ENCODE results near the gene ITGA7.

Gene ITGA7

GRCh38 chr12:55698965-55699364 is 8.7 kb downstream of the ITGA7 start:
- DNase-seq, result no peak

DNA sequence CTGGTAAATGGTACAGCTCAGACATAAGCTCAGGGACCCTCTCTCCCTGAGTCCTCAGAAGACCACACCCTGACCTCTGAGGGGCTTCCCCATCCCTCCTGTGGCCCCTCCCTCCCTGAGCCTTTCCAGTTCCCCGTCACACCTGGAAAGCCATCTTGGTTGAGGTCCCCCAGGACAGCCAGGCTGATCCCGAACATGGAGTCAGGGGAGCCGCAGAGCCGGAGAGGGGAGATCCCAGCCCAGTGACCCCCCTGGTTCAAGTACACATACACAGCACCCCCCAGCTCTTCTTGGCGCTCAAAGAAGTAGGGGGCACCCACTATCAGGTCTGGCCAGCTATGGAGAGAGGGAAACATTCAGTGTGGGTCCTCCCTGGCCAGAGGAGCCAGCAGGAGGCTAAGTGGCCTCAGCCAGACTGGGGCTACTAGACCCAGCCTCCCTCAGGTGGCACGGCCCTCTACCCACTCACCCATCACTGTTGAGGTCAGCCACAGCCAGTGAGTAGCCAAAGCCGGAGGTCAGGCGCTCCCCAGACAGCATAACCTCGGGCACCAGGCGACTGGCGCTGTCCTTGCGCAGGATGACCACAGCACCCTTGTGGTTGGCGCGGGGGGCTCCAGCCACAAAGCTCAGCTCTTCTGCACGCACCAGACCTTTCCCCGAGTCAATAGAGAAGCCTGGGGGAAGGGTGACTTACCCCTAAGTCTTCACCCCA is 9.3 kb downstream of the ITGA7 start:
- no peak for DNase-seq

DNA sequence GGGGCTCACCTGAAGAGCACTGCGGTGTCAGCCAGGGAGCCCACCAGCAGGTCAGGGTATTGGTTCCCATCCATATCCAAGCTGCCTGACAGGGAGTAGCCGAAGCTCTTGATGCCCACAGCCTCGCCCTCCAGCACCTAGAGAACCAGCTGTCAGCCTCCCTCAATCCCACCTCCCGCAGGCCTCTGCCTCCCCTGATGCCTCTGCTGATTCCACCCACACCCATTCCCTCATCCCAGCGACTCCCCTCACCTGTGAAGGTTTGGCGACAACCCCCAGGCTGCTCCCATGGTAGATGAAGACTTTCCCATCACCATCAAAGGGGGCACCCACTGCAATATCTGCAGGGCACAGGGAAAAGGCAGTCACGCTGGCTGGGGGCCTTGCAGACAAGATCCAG is 10.0 kb downstream of the ITGA7 start:
- DNase-seq, result no peak

DNA sequence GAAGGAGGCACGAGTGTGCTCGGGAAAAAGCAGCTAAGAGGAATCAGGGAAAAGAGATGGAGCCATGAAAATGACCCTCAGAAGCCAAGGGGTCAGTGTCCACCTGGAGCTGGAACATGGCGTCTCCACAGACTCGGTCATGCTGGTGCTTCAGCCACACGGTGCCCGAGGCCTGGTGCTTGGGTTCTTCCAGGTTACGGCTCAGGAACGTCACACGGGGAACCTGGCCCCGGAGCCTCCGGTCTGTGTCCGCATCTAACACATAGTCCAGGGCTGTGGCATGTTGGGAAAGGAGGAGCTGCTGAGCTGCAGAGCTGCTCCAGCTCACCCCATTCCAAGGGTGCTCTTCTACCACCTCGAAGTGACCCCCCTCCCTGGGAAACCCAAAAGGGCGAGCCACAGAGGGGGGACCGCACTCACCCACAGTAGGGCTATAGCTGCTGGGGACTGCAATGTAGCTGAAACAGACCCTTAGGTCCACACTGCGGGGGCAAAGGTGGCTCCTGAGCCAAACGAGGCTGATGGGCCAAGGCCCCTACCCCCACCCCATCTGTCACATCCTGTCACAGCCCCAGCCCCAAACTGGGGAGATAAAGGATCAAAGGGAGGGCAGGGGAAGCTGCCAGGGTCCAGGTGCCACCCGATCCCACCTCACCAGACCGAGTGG is 10.8 kb downstream of the ITGA7 start:
- no peak for DNase-seq

- DNase-seq, result no peak
These were observed 11.6 kb downstream of the ITGA7 start for GRCh38 chr12:55696141-55696540.

- DNase-seq, result no peak
These were observed 12.4 kb downstream of the ITGA7 start for GRCh38 chr12:55695349-55695748.

DNA sequence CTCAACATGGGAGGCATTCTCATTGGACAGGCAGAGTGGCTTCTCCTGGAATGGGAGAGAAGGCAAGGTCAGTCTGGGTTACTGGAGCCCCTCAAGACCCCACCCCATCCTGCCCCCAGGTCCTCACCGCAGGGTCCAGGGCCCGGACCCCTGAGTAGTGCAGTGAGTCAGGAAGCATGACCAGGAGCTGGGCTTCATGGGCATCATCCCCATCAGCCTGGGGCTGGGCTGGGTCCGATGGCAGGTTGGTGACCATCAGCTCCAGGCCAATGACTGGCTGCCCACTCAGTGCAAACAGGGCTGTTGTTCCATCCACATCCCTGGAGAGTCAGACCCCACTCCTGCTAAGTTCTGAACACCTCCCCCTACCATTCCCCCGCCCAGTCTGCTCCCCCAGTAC is 13.1 kb downstream of the ITGA7 start:
- no peak for DNase-seq

DNA sequence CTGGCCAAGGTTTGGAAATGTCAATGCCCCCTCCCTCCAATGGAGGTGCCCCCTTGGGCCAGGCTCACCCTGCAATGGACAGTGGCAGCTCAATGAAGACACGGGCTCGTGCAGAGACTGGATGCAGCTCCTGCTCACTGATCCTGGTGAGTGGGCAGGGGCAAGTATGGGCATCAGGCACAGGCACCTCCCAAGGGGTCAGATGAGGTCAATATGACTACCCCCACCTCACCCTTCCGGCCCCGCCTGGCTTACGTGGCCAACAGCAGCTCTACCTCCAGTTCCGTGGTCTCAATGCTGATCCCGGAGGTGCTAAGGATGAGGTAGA is 13.6 kb downstream of the ITGA7 start:
- DNase-seq, result no peak

DNA sequence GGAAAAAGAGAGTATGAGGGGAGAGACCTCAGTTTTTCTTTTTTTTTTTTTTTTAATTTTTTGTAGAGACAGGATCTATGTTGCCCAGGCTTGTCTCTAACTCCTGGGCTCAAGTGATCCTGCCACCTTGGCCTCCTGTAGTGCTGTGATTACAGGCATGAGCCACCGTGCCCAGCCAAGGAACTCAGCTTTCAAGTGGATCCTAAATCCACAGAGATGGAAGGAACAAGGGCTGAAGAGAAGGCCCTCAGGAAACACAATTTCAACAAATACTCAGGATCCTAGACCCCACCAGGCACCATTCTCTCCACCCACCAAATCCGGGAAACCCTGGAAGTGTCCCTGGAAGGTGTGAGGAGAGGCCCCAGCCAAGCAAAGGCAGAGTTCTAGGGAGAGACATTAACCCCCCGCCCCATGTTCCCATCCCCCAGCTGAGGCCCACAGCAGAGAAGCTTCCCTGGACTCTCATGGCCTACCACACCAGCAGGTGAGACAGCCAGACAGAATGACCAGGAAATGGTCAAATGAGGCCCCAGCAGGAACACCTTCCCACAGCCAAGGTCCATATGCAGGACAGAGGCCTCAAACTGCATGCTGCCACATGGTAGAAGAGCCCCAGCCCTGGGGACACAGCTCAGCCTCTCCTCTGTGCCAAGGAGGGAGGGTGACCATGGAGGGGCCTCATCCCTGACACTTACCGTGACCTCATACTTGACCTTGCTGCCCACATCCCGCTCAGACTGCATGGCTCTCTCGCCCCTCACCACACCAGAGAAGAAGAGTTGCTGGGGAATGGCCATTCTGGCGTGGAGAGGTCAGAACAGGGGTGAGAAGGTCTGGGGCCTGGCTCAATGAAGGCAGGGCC is 14.1 kb downstream of the ITGA7 start:
- DNase-seq, result no peak

DNA sequence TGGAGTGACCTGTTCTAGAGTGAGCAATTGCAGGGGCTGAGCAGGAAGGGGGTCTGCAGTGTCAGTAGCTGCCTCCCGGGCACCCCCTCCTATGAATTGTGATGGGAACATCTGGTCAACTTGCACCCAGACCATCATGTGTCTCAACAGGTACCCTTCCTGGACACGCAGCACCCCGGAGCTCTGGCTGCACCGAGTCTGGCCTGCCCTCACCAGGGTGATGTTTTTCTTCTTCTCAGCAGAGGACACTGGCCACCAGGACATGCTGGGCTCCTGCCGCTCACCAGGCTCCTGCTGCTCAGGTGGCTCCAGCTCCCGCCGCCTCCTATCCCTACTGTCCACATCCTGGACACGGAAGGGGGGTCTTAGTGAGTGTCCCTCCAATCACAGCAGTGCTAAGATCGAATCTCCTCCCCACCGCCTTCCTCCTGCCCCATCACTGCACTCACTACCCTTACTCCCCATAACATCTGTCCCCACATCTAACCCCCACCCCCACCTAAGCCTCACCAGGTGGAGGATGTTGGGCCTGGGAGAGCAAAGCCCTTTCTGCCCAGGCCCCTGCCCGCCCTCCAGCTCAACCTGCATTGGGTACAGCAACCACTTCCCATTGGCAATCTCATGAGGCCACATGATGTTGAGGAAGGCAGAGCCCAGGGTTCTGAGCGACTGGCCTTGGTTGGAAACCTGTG is 14.9 kb downstream of the ITGA7 start:
- DNase-seq, result no peak

DNA sequence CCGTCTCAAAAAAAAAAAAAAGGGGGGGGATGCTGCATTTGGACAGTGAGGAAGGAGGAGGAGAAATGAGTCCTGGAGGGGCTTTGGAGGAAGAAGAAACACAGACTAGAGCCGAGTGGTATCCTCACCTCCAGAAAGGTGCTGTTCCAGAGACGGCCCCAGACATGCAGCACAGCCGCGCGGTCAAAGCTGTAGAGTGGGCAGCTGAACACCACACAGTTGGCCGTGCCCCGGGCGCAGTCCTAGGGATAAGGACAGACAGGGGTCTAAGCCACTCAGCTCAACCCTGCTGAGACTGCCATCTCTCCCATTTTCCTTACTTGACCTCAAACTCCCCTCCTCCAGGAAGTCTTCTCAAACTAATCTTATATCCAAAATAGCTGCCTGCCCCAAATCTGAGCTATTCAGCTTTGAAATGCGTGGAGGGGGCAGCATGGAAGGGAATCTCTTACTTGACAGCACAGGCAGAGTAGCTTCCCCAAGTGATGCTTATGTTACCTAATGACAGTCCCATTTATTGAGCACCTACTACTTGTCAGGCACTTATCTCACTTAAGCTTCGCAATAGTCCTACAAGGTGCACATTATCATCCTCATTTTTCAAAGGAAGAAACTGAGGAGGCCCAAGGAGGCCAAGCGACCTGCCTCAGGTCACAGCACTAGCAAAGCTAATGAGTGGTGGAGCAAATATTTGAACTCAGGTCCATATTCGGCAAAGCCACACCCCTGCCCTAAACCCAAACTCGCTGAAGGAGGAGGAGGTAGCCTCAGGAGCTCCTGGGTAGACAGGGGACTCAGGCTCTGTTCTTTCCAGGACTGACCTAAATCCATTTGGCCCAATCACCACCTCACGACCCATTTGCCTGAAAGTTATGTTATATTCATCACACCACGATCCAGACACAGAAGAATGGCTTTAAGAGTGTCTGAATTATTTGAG is 18.7 kb downstream of the ITGA7 start:
- no peak for DNase-seq

- DNase-seq, result no peak
These were observed 20.0 kb downstream of the ITGA7 start for GRCh38 chr12:55687746-55688145.

- no peak for DNase-seq
These were observed 21.2 kb downstream of the ITGA7 start for GRCh38 chr12:55686366-55687010.

DNA sequence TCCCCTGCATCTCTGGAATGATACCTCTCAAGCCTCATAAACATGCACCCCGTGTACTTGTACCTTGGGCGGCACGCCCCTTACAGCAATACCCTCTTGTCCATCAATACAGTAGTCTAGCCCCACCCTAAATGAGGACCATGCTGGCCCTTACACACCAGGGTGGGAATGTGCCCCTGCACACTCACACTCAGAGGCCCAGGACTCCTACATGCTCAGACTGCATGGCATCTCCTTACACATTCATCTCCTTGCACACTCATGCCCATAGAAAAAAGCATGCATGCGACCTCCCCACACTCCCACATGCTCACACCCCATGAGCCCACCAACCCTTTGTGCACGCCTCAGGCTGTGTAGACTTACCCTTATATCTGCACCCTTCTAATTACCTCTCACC is 22.0 kb downstream of the ITGA7 start:
- no peak for DNase-seq

- no peak for DNase-seq
These were observed 22.8 kb downstream of the ITGA7 start for GRCh38 chr12:55684761-55685370.

- DNase-seq, result no peak
These were observed 24.0 kb downstream of the ITGA7 start for GRCh38 chr12:55683676-55684075.

DNA sequence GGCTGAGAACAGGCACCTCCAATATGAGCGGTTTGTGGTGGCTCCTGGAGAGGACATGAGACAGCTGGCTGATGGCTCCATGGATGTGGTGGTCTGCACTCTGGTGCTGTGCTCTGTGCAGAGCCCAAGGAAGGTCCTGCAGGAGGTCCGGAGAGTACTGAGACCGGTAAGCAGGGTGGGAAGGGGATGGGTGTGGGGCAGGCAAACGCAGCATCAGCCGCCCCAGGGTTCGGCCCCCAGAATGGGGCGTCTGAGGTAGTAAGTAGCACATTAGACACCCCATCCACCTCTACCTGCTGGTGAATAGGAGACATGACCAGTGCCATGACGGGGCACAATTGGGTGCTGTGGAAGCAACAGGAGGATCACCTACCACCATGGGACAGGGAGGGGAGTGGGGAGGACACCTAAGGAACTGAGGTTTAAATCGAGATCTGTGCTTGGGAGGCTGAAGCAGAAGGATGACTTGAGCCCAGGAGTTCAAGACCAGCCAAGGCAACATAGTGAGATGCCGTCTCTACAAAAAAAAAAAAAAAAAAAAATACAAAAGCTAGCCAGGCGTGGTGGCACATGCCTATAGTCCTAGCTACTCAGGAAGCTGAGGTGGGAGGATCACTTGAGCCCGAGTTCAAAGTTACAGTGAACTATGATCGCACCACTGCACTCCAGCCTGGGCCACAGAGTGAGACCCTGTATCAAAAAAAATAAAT is 25.5 kb downstream of the ITGA7 start:
- DNase-seq, result no peak

DNA sequence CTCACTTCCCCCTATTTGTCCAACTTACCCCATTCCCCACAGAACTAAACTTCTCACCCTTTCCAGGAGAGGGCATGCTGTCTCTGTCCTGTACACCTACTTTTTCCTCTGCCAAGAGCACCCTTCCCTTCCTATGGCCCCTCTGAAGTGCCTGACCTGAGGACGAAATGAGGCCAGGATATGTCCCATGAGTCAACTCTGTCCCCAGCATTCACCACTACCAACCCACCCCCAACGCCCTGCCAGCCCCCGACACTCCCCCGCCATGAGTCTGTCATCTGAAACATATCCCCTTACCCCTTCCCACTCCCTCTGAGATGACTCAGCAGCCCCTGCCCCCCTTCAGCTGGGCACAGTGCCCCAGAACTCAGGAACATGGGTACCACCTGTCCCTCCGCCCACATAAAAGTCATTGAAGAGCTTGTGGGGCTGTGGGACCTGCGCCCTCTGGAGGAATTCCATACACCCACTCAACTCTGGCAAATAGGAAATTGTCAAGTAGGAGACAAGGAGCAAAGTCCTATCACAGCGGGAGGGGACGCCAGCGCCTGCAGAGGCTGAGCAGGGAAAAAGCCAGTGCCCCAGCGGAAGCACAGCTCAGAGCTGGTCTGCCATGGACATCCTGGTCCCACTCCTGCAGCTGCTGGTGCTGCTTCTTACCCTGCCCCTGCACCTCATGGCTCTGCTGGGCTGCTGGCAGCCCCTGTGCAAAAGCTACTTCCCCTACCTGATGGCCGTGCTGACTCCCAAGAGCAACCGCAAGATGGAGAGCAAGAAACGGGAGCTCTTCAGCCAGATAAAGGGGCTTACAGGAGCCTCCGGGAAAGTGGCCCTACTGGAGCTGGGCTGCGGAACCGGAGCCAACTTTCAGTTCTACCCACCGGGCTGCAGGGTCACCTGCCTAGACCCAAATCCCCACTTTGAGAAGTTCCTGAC is 26.3 kb downstream of the ITGA7 start:
- no peak for DNase-seq

DNA sequence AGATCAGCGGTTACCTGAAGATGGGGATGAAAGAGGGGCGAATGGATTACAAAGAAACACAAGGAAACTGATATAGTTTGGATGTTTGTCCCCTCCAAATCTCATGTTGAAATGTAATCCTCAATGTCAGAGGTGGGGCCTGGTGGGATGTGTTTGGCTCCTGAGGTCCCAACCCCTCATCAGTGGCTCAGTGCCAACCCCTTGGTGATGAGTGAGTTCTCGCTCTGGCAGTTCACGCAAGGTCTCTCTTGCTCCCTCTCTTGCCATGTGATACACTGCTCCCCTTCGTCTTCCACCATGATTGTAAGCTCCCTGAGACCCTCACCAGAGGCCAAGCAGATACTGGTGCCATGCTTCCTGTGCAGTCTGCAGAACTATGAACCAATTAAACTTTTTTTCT is 28.0 kb downstream of the ITGA7 start:
- DNase-seq, result no peak
